ENCODE measurements around the gene NAALADL1.
"Not testable (repeated sequence)": the region's sequence is repeated elsewhere in the genome, so short reads cannot be mapped to it uniquely, and the experiment has no call there.

The NAALADL1 gene

GRCh38 chr11:65016705-65017104 lies 41.6 kb downstream of the NAALADL1 start:
- DNase-seq: no peak

- DNase-seq: no peak
Observed at GRCh38 chr11:65014726-65015227, 43.6 kb downstream of the NAALADL1 start.

- peak; percentile 43 to 94 (median 86) for DNase-seq
Observed at GRCh38 chr11:65013888-65014725, 44.2 kb downstream of the NAALADL1 start, which contains the start of gene ARL2. Gene ARL2, plus strand, starts transcription at chr11:65014160. Its CDS starts 48 bp downstream, at chr11:65014208.

- DNase-seq: peak; percentile 43 to 89 (median 77)
Observed at GRCh38 chr11:65013130-65013887, 45.0 kb downstream of the NAALADL1 start.

GRCh38 chr11:65008873-65009272 lies 49.5 kb downstream of the NAALADL1 start:
- no peak for DNase-seq

- DNase-seq: no peak
Observed at GRCh38 chr11:65008016-65008415, 50.3 kb downstream of the NAALADL1 start.

- not testable (repeated sequence) for DNase-seq
Observed at GRCh38 chr11:65003968-65004367, 54.4 kb downstream of the NAALADL1 start.

- DNase-seq: no peak
Observed at GRCh38 chr11:65003282-65003681, 55.1 kb downstream of the NAALADL1 start.

GRCh38 chr11:65002706-65003105 lies 55.6 kb downstream of the NAALADL1 start:
- no peak for DNase-seq

GRCh38 chr11:64999478-64999877 lies 58.9 kb downstream of the NAALADL1 start:
- DNase-seq: no peak

- no peak for DNase-seq
Observed at GRCh38 chr11:64998690-64999431, 59.5 kb downstream of the NAALADL1 start.

- no peak for DNase-seq
Observed at GRCh38 chr11:64998141-64998540, 60.2 kb downstream of the NAALADL1 start.

GRCh38 chr11:64996710-64997380 lies 61.5 kb downstream of the NAALADL1 start, which contains the start of gene BATF2:
Gene BATF2, minus strand, starts transcription at chr11:64996971. Its CDS starts 57 bp downstream, at chr11:64996914.
- peak in 51 of 56 donors; percentile 3 to 75 (median 38) for DNase-seq

GRCh38 chr11:64996327-64996709 lies 62.0 kb downstream of the NAALADL1 start:
- no peak for DNase-seq

Measured in amygdala (tissue), 56 donors.